Nephron progenitor cell (in vitro differentiated cells): ENCODE data around the gene INSR.
A peak's percentile ranks its signal among the peaks of the same experiment; 100 is the strongest.

Experiments
- DNase-seq: peaks from one replicate; pipeline ENCODE4 v3.0.0; 2021
- H3K27ac Mint-ChIP-seq: 2 replicates; pipeline ENCODE4 v1.8.0; 2021; ENCODE audit warnings: mild to moderate bottlenecking, moderate library complexity, mixed read lengths
- H3K27me3 Mint-ChIP-seq: 2 replicates; pipeline ENCODE4 v1.8.0; 2021; ENCODE audit warnings: mild to moderate bottlenecking, low read depth, mixed read lengths; ENCODE audit not compliant: poor library complexity
- H3K36me3 Mint-ChIP-seq: 2 replicates; pipeline ENCODE4 v1.8.0; 2021; ENCODE audit warnings: low read depth, mixed read lengths
- H3K4me1 Mint-ChIP-seq: 2 replicates; pipeline ENCODE4 v1.8.0; 2021; ENCODE audit warnings: mixed read lengths
- H3K4me3 Mint-ChIP-seq: 2 replicates; pipeline ENCODE4 v1.8.0; 2021; ENCODE audit warnings: mild to moderate bottlenecking, moderate library complexity, mixed read lengths
- H3K9me3 Mint-ChIP-seq: 2 replicates; pipeline ENCODE4 v1.8.0; 2021; ENCODE audit warnings: mild to moderate bottlenecking, moderate library complexity, mixed read lengths
- CTCF ChIP-seq: fragments of 200-600 bp; sonication (generic); IDR thresholded peaks from 2 replicates; pipeline ENCODE4 v1.5.0; 2021; ENCODE audit warnings: antibody characterized with exemption

The INSR gene

GRCh38 chr19:7258840-7259395 lies 35.3 kb downstream of the INSR start:
- Mint-ChIP-seq H3K27ac (no peak overlapping the region), H3K36me3 (no peaks in the 10 kb centered on the region), H3K4me1 (peaks cover 34% of the 10 kb centered on the region), H3K27me3 (peaks cover 12% of the 10 kb centered on the region), H3K4me3 (no peak overlapping the region), H3K9me3 (no peaks in the 10 kb centered on the region)
- TF ChIP-seq CTCF, result no peak
- DNase-seq, result no peak

GRCh38 chr19:7258041-7258839 lies 36.0 kb downstream of the INSR start:
- Mint-ChIP-seq H3K27me3 (peaks cover 12% of the 10 kb centered on the region), H3K27ac (no peak overlapping the region), H3K4me3 (no peak overlapping the region), H3K9me3 (no peaks in the 10 kb centered on the region), H3K36me3 (no peaks in the 10 kb centered on the region), H3K4me1 (peaks cover 30% of the 10 kb centered on the region)
- no peak for DNase-seq
- TF ChIP-seq CTCF, result no peak

- Mint-ChIP-seq H3K27ac (no peak overlapping the region), H3K4me1 (peaks cover 22% of the 10 kb centered on the region), H3K4me3 (no peak overlapping the region), H3K27me3 (peaks cover 12% of the 10 kb centered on the region), H3K36me3 (no peaks in the 10 kb centered on the region), H3K9me3 (no peaks in the 10 kb centered on the region)
- TF ChIP-seq CTCF, result no peak
- DNase-seq, result no peak
Measured at GRCh38 chr19:7257148-7258040, 36.8 kb downstream of the INSR start.

- Mint-ChIP-seq H3K4me3 (no peak overlapping the region), H3K4me1 (peaks cover 16% of the 10 kb centered on the region), H3K27me3 (peaks cover 10% of the 10 kb centered on the region), H3K27ac (peak overlapping the region; percentile 48), H3K9me3 (no peaks in the 10 kb centered on the region), H3K36me3 (no peaks in the 10 kb centered on the region)
- no peak for DNase-seq
- no peak for TF ChIP-seq CTCF
Measured at GRCh38 chr19:7255631-7256030, 38.6 kb downstream of the INSR start.

- Mint-ChIP-seq H3K4me1 (peaks cover 16% of the 10 kb centered on the region), H3K27me3 (peaks cover 11% of the 10 kb centered on the region), H3K36me3 (no peaks in the 10 kb centered on the region), H3K27ac (peak overlapping the region; percentile 15), H3K4me3 (peak overlapping the region; percentile 14), H3K9me3 (no peaks in the 10 kb centered on the region)
- no peak for TF ChIP-seq CTCF
- no peak for DNase-seq
Measured at GRCh38 chr19:7255119-7255518, 39.1 kb downstream of the INSR start.
